Trophoblast cell (in vitro differentiated cells and primary cell): ENCODE data around the gene ALDH7A1.

Experiments
- DNase-seq, 2 donors: peaks; one replicate each; pipeline ENCODE4 v3.0.0-alpha.2; 2016
- H2AFZ ChIP-seq: 2 replicates; pipeline ENCODE4 v1.6.1; 2013; ENCODE audit warnings: low read length, moderate library complexity, mild to moderate bottlenecking; ENCODE audit not compliant: insufficient read depth, poor library complexity
- H2AK5ac ChIP-seq: 2 replicates; pipeline ENCODE4 v1.6.1; 2013; ENCODE audit warnings: mild to moderate bottlenecking, low read length
- H2BK120ac ChIP-seq: 2 replicates; pipeline ENCODE4 v1.6.1; 2013; ENCODE audit warnings: low read length, mild to moderate bottlenecking, moderate library complexity; ENCODE audit not compliant: insufficient read depth, poor library complexity
- H2BK12ac ChIP-seq: 2 replicates; pipeline ENCODE4 v1.6.1; 2013; ENCODE audit warnings: mild to moderate bottlenecking, low read length, moderate library complexity
- H2BK5ac ChIP-seq: 2 replicates; pipeline ENCODE4 v1.6.1; 2013; ENCODE audit warnings: low read length, low read depth, moderate library complexity, mild to moderate bottlenecking; ENCODE audit not compliant: poor library complexity
- H3K14ac ChIP-seq: 2 replicates; pipeline ENCODE4 v1.6.1; 2013; ENCODE audit warnings: mild to moderate bottlenecking, low read length
- H3K18ac ChIP-seq: 2 replicates; pipeline ENCODE4 v1.6.1; 2013; ENCODE audit warnings: mild to moderate bottlenecking, low read length
- H3K23ac ChIP-seq: 2 replicates; pipeline ENCODE4 v1.6.1; 2013; ENCODE audit warnings: low read length
- H3K27ac ChIP-seq: 2 replicates; pipeline ENCODE4 v1.5.1; 2013; ENCODE audit warnings: low read depth, mild to moderate bottlenecking, inconsistent platforms, low read length, moderate library complexity
- H3K27me3 ChIP-seq: 2 replicates; pipeline ENCODE4 v1.6.1; 2013; ENCODE audit warnings: inconsistent platforms, mild to moderate bottlenecking, low read length, moderate library complexity; ENCODE audit not compliant: insufficient read depth
- H3K36me3 ChIP-seq, 2 experiments: 1 replicate in 1 of 2; 2 replicates in 1 of 2; pipeline ENCODE4 v1.6.1; 2013; ENCODE audit warnings: low read length in 2 of 2, mild to moderate bottlenecking in 2 of 2, moderate library complexity in 1 of 2; ENCODE audit not compliant: insufficient read depth in 2 of 2, control insufficient read depth in 1 of 2
- H3K4ac ChIP-seq: 2 replicates; pipeline ENCODE4 v1.6.1; 2013; ENCODE audit warnings: low read depth, mild to moderate bottlenecking, low read length, moderate library complexity
- H3K4me1 ChIP-seq, 2 experiments: 1 replicate in 1 of 2; 2 replicates in 1 of 2; pipeline ENCODE4 v1.6.1; 2013; ENCODE audit warnings: low read length in 2 of 2, mild to moderate bottlenecking in 2 of 2, moderate library complexity in 1 of 2; ENCODE audit not compliant: insufficient read depth in 2 of 2, control insufficient read depth in 1 of 2
- H3K4me2 ChIP-seq: 2 replicates; pipeline ENCODE4 v1.6.1; 2013; ENCODE audit warnings: inconsistent platforms, mild to moderate bottlenecking, low read length, moderate library complexity
- H3K4me3 ChIP-seq: 2 replicates; pipeline ENCODE4 v1.5.1; 2013; ENCODE audit warnings: mild to moderate bottlenecking, low read depth, low read length, inconsistent platforms
- H3K79me1 ChIP-seq: one replicate; pipeline ENCODE4 v1.6.1; 2013; ENCODE audit warnings: low read length
- H3K79me2 ChIP-seq: 2 replicates; pipeline ENCODE4 v1.6.1; 2013; ENCODE audit warnings: low read length, mild to moderate bottlenecking; ENCODE audit not compliant: control insufficient read depth, insufficient read depth, poor library complexity
- H3K9ac ChIP-seq: 2 replicates; pipeline ENCODE4 v1.6.1; 2013; ENCODE audit warnings: mild to moderate bottlenecking, low read length
- H3K9me3 ChIP-seq: 2 replicates; pipeline ENCODE4 v1.6.1; 2013; ENCODE audit warnings: low read depth, mild to moderate bottlenecking, control low read depth, inconsistent platforms, low read length; ENCODE audit not compliant: insufficient read depth
- H4K12ac ChIP-seq: 2 replicates; pipeline ENCODE4 v1.6.1; 2013; ENCODE audit warnings: low read depth, mild to moderate bottlenecking, low read length, moderate library complexity
- H4K8ac ChIP-seq: 2 replicates; pipeline ENCODE4 v1.6.1; 2013; ENCODE audit warnings: low read depth, mild to moderate bottlenecking, low read length, moderate library complexity
- H4K91ac ChIP-seq: one replicate; pipeline ENCODE4 v1.6.1; 2013; ENCODE audit warnings: low read depth, mild to moderate bottlenecking, low read length, moderate library complexity
- WGBS: extraction: QIAGEN DNeasy Blood & Tissue Kit; methylation state at CpG from one replicate; pipeline ENCODE4 v1.1.7; 2013; ENCODE audit warnings: missing lambda C conversion rate; ENCODE audit not compliant: insufficient read length, insufficient coverage; ENCODE audit errors: extremely low coverage; 5-methylcytosine and 5-hydroxymethylcytosine counted together

ALDH7A1 gene

DNA sequence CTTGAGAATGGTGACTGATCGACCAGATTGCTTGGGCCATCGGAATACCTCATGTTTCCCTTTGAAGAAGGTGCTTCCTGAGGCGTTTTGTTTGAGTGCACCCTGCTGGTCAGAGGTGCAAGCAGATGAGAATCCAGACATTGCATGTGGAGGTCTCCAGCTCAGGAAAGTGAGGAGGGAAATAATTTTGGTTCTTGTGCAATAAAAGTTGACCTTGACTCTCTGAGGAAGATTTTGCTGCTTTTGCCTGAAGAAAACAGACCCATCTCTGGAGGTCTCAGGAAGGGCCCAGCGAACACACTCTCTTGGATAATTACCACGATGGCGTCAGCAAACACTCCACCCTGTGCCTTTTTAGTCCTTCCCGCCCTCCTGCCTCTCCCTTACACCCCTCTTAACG, 102.1 kb downstream of the ALDH7A1 start:
- Histone ChIP-seq H3K4me2 (no peak overlapping the region), H3K4me1 (peaks cover 0 to 5% of the 10 kb centered on the region in 2 experiments), H3K27me3 (no peaks in the 10 kb centered on the region), H3K9me3 (no peaks in the 10 kb centered on the region), H3K14ac (no peak overlapping the region), H3K4ac (no peak overlapping the region), H2AK5ac (no peak overlapping the region), H4K8ac (no peak overlapping the region), H2BK12ac (no peak overlapping the region), H2BK5ac (no peak overlapping the region), H3K18ac (no peak overlapping the region), H3K79me1 (peaks cover 2% of the 10 kb centered on the region), H3K4me3 (no peak overlapping the region), H4K12ac (no peak overlapping the region), H2AFZ (no peak overlapping the region), H3K27ac (no peak overlapping the region), H4K91ac (no peak overlapping the region), H3K9ac (no peak overlapping the region), H3K23ac (no peak overlapping the region), H3K36me3 (peaks cover 7 to 19% of the 10 kb centered on the region in 2 experiments), H3K79me2 (no peaks in the 10 kb centered on the region), H2BK120ac (no peak overlapping the region)
- peak in 1 of 2 donors; percentile 45 for DNase-seq
- no CpG with 5 or more reads among the region's 8 CpGs for WGBS

DNA sequence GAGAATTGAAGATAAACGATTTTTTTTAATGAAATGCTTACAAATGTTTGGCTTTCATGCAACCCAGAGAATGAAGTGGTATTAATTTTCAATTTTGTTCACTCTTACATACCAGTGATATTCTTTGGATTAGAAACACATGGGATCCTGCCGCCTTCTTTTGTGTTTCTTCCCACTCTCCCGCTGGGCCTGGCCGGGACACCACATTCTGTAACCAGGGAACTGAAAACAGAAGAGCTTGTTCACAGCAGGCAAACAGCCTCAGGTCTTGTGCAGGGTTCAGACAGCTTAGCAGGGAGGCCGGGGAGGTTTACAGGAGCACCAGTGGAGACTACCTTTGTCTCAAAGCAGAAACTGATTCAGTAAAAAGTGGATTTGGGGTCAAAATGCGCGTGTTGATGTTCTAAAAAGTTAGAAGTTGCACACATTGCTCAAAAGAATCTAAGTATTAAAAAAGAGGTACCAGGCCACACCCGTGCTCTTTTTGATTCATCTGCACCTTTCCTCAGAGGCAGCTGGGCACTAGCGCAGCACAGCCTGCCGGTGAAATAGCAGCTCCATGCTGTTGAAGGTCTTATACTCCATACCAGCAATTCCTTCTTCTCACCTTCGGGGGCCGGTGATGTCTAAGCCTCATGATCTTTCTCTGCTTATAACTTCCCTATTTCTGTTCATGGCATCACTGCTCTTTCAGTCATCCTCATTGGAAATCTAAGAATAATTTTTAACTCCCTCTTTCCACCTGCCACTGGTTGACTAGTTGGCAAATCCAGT, 104.7 kb downstream of the ALDH7A1 start:
- H3K18ac ChIP-seq = no peak overlapping the region
- H2BK120ac ChIP-seq = no peak overlapping the region
- H3K79me1 ChIP-seq = peaks cover 2% of the 10 kb centered on the region
- H2AK5ac ChIP-seq = no peak overlapping the region
- peaks cover 9 to 28% of the 10 kb centered on the region in 2 experiments for H3K36me3 ChIP-seq
- H3K14ac ChIP-seq = peak overlapping the region; percentile 29
- no peak overlapping the region for H4K12ac ChIP-seq
- peak overlapping the region; percentile 63 for H2BK5ac ChIP-seq
- no peaks in the 10 kb centered on the region for H3K79me2 ChIP-seq
- DNase-seq = no peak
- no peak overlapping the region for H3K4ac ChIP-seq
- no peak overlapping the region for H3K4me2 ChIP-seq
- no peak overlapping the region for H2AFZ ChIP-seq
- H4K8ac ChIP-seq = peak overlapping the region; percentile 65
- no peak overlapping the region for H3K27ac ChIP-seq
- H3K4me3 ChIP-seq = no peak overlapping the region
- H3K9ac ChIP-seq = no peak overlapping the region
- no peak overlapping the region for H3K23ac ChIP-seq
- no peaks in the 10 kb centered on the region for H3K9me3 ChIP-seq
- peaks cover 0 to 5% of the 10 kb centered on the region in 2 experiments for H3K4me1 ChIP-seq
- H3K27me3 ChIP-seq = no peaks in the 10 kb centered on the region
- H2BK12ac ChIP-seq = no peak overlapping the region
- no CpG with 5 or more reads among the region's 12 CpGs for WGBS
- H4K91ac ChIP-seq = no peak overlapping the region

DNA sequence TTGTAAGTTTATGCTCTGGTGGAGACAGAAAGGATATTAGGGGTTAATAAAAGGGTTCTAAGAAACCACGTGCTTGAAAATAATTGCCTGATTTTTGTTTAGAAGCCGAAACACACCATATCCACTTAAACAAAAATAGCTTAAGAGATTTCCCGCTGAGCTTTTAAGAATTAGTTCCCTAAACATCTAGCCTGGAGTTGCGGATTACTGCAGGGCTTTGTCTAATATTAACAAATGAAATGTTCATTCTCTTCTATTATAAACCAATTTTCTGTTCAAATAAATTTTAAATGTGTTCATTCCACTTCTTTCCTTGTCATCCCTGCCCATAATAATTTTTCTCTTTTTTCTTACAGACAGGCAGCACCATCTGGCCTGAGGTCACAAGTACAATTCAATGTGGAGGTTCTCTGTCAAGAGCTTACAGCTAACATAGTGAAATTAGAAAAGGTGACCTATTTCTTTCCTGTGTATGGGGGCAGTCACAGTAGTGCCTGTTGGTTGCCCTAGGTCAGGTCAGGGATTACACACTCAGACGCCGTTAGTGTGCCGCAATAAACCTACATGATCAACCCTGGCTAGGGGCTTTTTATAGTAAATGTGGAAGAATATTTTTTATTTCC, 106.5 kb downstream of the ALDH7A1 start:
- no peak for DNase-seq
- peaks cover 0 to 5% of the 10 kb centered on the region in 2 experiments for H3K4me1 ChIP-seq
- H4K8ac ChIP-seq = no peak overlapping the region
- H3K14ac ChIP-seq = no peak overlapping the region
- no peak overlapping the region for H3K27ac ChIP-seq
- no peak overlapping the region for H4K12ac ChIP-seq
- H3K27me3 ChIP-seq = no peaks in the 10 kb centered on the region
- no peak overlapping the region for H2AFZ ChIP-seq
- H3K4me2 ChIP-seq = no peak overlapping the region
- H3K9me3 ChIP-seq = no peaks in the 10 kb centered on the region
- H3K79me1 ChIP-seq = peaks cover 2% of the 10 kb centered on the region
- H3K36me3 ChIP-seq = peaks cover 15 to 32% of the 10 kb centered on the region in 2 experiments
- H3K4ac ChIP-seq = no peak overlapping the region
- H4K91ac ChIP-seq = no peak overlapping the region
- H2BK120ac ChIP-seq = no peak overlapping the region
- H3K18ac ChIP-seq = no peak overlapping the region
- H3K9ac ChIP-seq = no peak overlapping the region
- no peak overlapping the region for H2BK5ac ChIP-seq
- WGBS = no CpG with 5 or more reads among the region's 7 CpGs
- H3K79me2 ChIP-seq = no peaks in the 10 kb centered on the region
- H2AK5ac ChIP-seq = no peak overlapping the region
- no peak overlapping the region for H2BK12ac ChIP-seq
- H3K4me3 ChIP-seq = no peak overlapping the region
- H3K23ac ChIP-seq = no peak overlapping the region

DNA sequence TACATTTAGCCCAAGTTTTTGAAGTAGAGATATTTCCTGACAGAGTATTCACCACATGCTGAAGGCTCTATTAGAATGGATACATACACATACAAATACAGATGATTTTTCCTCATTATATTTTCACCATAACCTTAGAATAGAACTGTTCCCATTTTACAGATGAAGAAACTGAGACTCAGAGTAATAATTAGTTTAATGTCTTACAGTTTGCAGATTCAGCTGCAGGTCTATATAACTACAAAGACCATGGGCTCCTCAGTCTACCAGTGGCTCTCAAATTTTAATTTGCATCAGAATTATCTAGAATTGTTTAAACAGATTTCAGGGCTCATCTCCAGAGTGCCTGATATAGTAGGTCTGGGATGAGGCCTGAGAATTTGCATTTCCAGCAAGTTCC, 107.4 kb downstream of the ALDH7A1 start:
- Histone ChIP-seq H2BK120ac (no peak overlapping the region), H2AFZ (no peak overlapping the region), H3K79me2 (no peaks in the 10 kb centered on the region), H3K9me3 (no peaks in the 10 kb centered on the region), H3K79me1 (peaks cover 2% of the 10 kb centered on the region), H4K8ac (no peak overlapping the region), H3K4me1 (peaks cover 0 to 5% of the 10 kb centered on the region in 2 experiments), H3K27ac (no peak overlapping the region), H4K91ac (no peak overlapping the region), H3K18ac (no peak overlapping the region), H2BK5ac (no peak overlapping the region), H3K23ac (no peak overlapping the region), H3K4me3 (no peak overlapping the region), H3K14ac (no peak overlapping the region), H2BK12ac (no peak overlapping the region), H3K4me2 (no peak overlapping the region), H4K12ac (no peak overlapping the region), H3K9ac (no peak overlapping the region), H3K36me3 (peaks cover 15 to 30% of the 10 kb centered on the region in 2 experiments), H3K4ac (no peak overlapping the region), H2AK5ac (no peak overlapping the region), H3K27me3 (no peaks in the 10 kb centered on the region)
- DNase-seq = no peak
